Measurements from ENCODE around the gene OARD1.

DNA sequence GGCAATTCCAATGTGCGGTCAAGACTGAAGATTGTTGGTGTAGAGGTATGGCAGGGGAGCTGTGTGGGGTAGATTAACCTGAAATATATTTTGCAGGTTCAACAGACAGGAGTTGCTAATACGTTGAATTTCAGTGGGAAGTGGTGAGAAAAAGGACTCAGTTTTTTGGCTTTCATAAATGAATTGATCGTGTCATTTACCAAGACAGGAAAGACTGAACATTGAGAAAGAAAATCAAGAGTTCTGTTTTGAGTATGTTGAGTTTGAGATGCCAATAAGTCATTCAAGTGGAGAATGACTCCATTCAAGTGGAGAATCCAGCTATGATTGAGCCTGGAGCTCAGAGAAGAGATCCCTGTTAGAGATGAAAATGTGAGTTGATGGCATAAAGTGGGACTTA is 31.7 kb upstream of the OARD1 start:
- TF ChIP-seq POLR2A (IDR thresholded peaks at IDR 0.05; ENCODE audit: low read depth) (no peak), POLR2AphosphoS5 (IDR thresholded peaks at IDR 0.05) (no peak)
- TF ChIP-seq, protein P1, sequence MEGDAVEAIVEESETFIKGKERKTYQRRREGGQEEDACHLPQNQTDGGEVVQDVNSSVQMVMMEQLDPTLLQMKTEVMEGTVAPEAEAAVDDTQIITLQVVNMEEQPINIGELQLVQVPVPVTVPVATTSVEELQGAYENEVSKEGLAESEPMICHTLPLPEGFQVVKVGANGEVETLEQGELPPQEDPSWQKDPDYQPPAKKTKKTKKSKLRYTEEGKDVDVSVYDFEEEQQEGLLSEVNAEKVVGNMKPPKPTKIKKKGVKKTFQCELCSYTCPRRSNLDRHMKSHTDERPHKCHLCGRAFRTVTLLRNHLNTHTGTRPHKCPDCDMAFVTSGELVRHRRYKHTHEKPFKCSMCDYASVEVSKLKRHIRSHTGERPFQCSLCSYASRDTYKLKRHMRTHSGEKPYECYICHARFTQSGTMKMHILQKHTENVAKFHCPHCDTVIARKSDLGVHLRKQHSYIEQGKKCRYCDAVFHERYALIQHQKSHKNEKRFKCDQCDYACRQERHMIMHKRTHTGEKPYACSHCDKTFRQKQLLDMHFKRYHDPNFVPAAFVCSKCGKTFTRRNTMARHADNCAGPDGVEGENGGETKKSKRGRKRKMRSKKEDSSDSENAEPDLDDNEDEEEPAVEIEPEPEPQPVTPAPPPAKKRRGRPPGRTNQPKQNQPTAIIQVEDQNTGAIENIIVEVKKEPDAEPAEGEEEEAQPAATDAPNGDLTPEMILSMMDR (IDR thresholded peaks at IDR 0.05) = no peak

All from esophagus muscularis mucosa (tissue), 3 donors.